K562 (cell line): Measurements from ENCODE around the gene TMC4. TPM values are rescaled to one million over a fixed set of nuclear protein-coding genes. Genes with fewer than 3 reads are reported as not detected.

ENCODE experiments used
- ATAC-seq: fragments of 200-7000 bp; cut with Tn5 transposase; 3 replicates; pipeline ENCODE4 v1.9.1; 2020; ENCODE audit warnings: moderate library complexity
- BruUV-seq: library from RNA; stranded (reverse); fragments of 400-500 nt; replicated peaks from 2 replicates; lab custom pipeline; 2021; lab: Mats Ljungman, UMichigan
- CTCF ChIA-PET: fragments of 300-600 bp; formaldehyde crosslinking; extraction: SDS; loops from one replicate; lab custom pipeline; 2021; ENCODE audit warnings: low intra/inter-chr PET ratio; lab: Yijun Ruan, JAX
- POLR2A ChIA-PET: fragments of 300-600, 350-650 bp; sonication (Branson Sonifier 250); formaldehyde crosslinking; extraction: SDS; loops from one replicate; lab custom pipeline; 2021; ENCODE audit warnings: antibody characterized with exemption, inconsistent platforms; lab: Yijun Ruan, JAX
- DNase-seq, 4 experiments: peaks; one replicate each; pipeline versions ENCODE4 v3.0.0 to v3.0.0-alpha.2; 2011 to 2018; ENCODE audit warnings: low spot score in 3 of 4, mixed read lengths in 3 of 4; ENCODE audit errors: extremely low read depth in 1 of 4
- FAIRE-seq: peaks from 2 replicates; lab custom pipeline; 2011; peaks lifted over from hg19 to GRCh38; lab: Jason Lieb, UNC
- H2AFZ ChIP-seq: 2 replicates; pipeline ENCODE4 v1.6.0; 2011; ENCODE audit warnings: low read depth, low read length, control low read depth, inconsistent platforms
- H3K27ac ChIP-seq: fragments of 200-600 bp; 3 replicates; pipeline ENCODE4 v1.8.0; 2011; ENCODE audit warnings: low read depth, mild to moderate bottlenecking, control low read depth, inconsistent platforms, low read length, moderate library complexity, mixed read lengths; ENCODE audit errors: extremely low read depth
- H3K27me3 ChIP-seq, 2 experiments: fragments of 300-600 bp in 1 of 2; 2 replicates in 1 of 2; 3 replicates in 1 of 2; pipeline versions ENCODE4 v1.6.0 to v1.8.0; 2011; ENCODE audit warnings: inconsistent platforms in 2 of 2, low read length in 2 of 2, mild to moderate bottlenecking in 1 of 2, mixed read lengths in 1 of 2, moderate library complexity in 1 of 2; ENCODE audit not compliant: control insufficient read depth in 2 of 2, insufficient read depth in 2 of 2
- H3K36me3 ChIP-seq: fragments of 300-600 bp; 3 replicates; pipeline ENCODE4 v1.8.0; 2011; ENCODE audit warnings: mild to moderate bottlenecking, low read length, inconsistent platforms; ENCODE audit not compliant: control insufficient read depth, insufficient read depth
- H3K4me1 ChIP-seq, 2 experiments: fragments of 200-600 bp in 1 of 2; replicated peaks in 1 of 2; 2 replicates in 1 of 2; 3 replicates in 1 of 2; pipeline versions ENCODE4 v1.5.1 to v1.8.0; 2011; ENCODE audit warnings: inconsistent platforms in 2 of 2, low read length in 2 of 2, mild to moderate bottlenecking in 1 of 2, mixed read lengths in 1 of 2, moderate library complexity in 1 of 2; ENCODE audit not compliant: control insufficient read depth in 2 of 2, insufficient read depth in 2 of 2
- H3K4me2 ChIP-seq: 2 replicates; pipeline ENCODE4 v1.6.1; 2011; ENCODE audit warnings: low read length, control low read depth, inconsistent platforms, mixed read lengths; ENCODE audit not compliant: insufficient read depth
- H3K4me3 ChIP-seq: fragments of 200-600 bp; sonication (generic), shearing (Covaris generic); 2 replicates; pipeline ENCODE4 v1.5.1; 2016; ENCODE audit warnings: control low read depth, inconsistent platforms
- H3K79me2 ChIP-seq: fragments of 200-600 bp; 3 replicates; pipeline ENCODE4 v1.8.0; 2011; ENCODE audit warnings: low read length, inconsistent platforms; ENCODE audit not compliant: control insufficient read depth, insufficient read depth
- H3K9ac ChIP-seq, 2 experiments: 2 replicates each; pipeline versions ENCODE4 v1.6.0 to v1.6.1; 2011; ENCODE audit warnings: low read depth in 2 of 2, low read length in 2 of 2, control low read depth in 1 of 2, inconsistent platforms in 1 of 2, mild to moderate bottlenecking in 1 of 2, mixed read lengths in 1 of 2; ENCODE audit not compliant: insufficient read depth in 1 of 2
- H3K9me1 ChIP-seq: one replicate; pipeline ENCODE4 v1.6.0; 2011; ENCODE audit warnings: inconsistent platforms, mild to moderate bottlenecking, low read length, moderate library complexity; ENCODE audit not compliant: control insufficient read depth, insufficient read depth
- H3K9me3 ChIP-seq: replicated peaks from 2 replicates; pipeline ENCODE4 v1.5.1; 2011; ENCODE audit warnings: low read depth, low read length, inconsistent platforms; ENCODE audit not compliant: control insufficient read depth, insufficient read depth
- H4K20me1 ChIP-seq: replicated peaks from 2 replicates; pipeline ENCODE4 v1.6.1; 2011; ENCODE audit warnings: low read length, inconsistent platforms, mixed read lengths; ENCODE audit not compliant: control insufficient read depth, insufficient read depth
- FOXJ3 ChIP-seq: sonication (generic); formaldehyde crosslinking; IDR thresholded peaks from 2 replicates; pipeline ENCODE4 v1.4.0; 2020; ENCODE audit warnings: mild to moderate bottlenecking, missing genetic modification reagents
- HDAC3 ChIP-seq: fragments of 450-650 bp; IDR thresholded peaks from 2 replicates; pipeline ENCODE4 v1.6.1; 2018; ENCODE audit warnings: borderline replicate concordance, mild to moderate bottlenecking, moderate library complexity; ENCODE audit not compliant: partially characterized antibody
- HNRNPUL1 ChIP-seq: fragments of 200-400 bp; formaldehyde crosslinking; IDR thresholded peaks from 2 replicates; pipeline ENCODE4 v1.6.1; 2017; ENCODE audit warnings: low read length
- MLLT1 ChIP-seq, 2 experiments: fragments of 450-650 bp; IDR thresholded peaks; 2 replicates each; pipeline ENCODE4 v1.6.1; 2016
- POLR2AphosphoS2 ChIP-seq: IDR thresholded peaks from 2 replicates; pipeline ENCODE4 v1.6.1; 2012; ENCODE audit warnings: low read length, improper control_type of control experiment
- POLR2G ChIP-seq: fragments of 200-400 bp; formaldehyde crosslinking; IDR thresholded peaks from 2 replicates; pipeline ENCODE4 v1.6.1; 2017; ENCODE audit warnings: low read depth, mild to moderate bottlenecking, antibody characterized with exemption, low read length, moderate library complexity
- RBFOX2 ChIP-seq: fragments of 200-400 bp; formaldehyde crosslinking; IDR thresholded peaks from 2 replicates; pipeline ENCODE4 v1.6.1; 2017; ENCODE audit warnings: low read depth, mild to moderate bottlenecking, low read length, moderate library complexity
- RCOR1 ChIP-seq, 2 experiments: IDR thresholded peaks; 2 replicates each; pipeline ENCODE4 v1.6.1; 2012; ENCODE audit warnings: low read depth in 2 of 2, low read length in 2 of 2, borderline replicate concordance in 1 of 2, improper control_type of control experiment in 1 of 2
- SRSF3 ChIP-seq: fragments of 200-400 bp; formaldehyde crosslinking; IDR thresholded peaks from 2 replicates; pipeline ENCODE4 v1.6.1; 2016; ENCODE audit warnings: mild to moderate bottlenecking, low read length, moderate library complexity; ENCODE audit not compliant: insufficient read depth
- WGBS: fragments of 100-300 bp; shearing (Covaris generic); methylation state at CpG from one replicate; pipeline ENCODE4 v1.1.6; 2016; ENCODE audit warnings: low coverage, mixed read lengths; ENCODE audit not compliant: insufficient coverage; ENCODE audit errors: missing lambda C conversion rate; 5-methylcytosine and 5-hydroxymethylcytosine counted together
- in situ Hi-C: fragments of 300-500 bp; cut with MboI; formaldehyde crosslinking; loops from 4 replicates; pipeline ENCODE4 v1.15.0; 2018; ENCODE audit warnings: inconsistent platforms, mixed read lengths
- intact Hi-C: fragments of 100-400 bp; cut with micrococcal nuclease; formaldehyde crosslinking; loops from 2 replicates; pipeline ENCODE4 v1.14.2; 2022
- polyA plus RNA-seq, 8 experiments: library from polyadenylated mRNA; depleted of rRNA in 4 of 8; stranded (reverse) in 5 of 8; unstranded in 3 of 8; fragments of >200 nt; fragmentation: Nextera tagmentation in 2 of 8; fragmentation: Illumina TruSeq in 1 of 8; extraction: Ambion mirVana in 2 of 8; extraction: Trizol in 1 of 8; gene quantifications; 2 replicates each; pipeline versions ENCODE4 v1.2.1 to v1.2.3, GENCODE V29; 2011 to 2014; ENCODE audit warnings: inconsistent platforms in 1 of 8, missing spikeins in 1 of 8
- total RNA-seq, 7 experiments: library from RNA; depleted of rRNA in 6 of 7; stranded (reverse); fragments of >200 nt in 6 of 7; fragmentation: Illumina TruSeq in 2 of 7; extraction: Trizol in 2 of 7; gene quantifications; 2 replicates each; pipeline versions ENCODE4 v1.2.1 to v1.2.3, GENCODE V29; 2011 to 2021; ENCODE audit warnings: low replicate concordance in 1 of 7
- TF ChIP-seq, protein P1 (sequence below): fragments of 150-350 bp; conservative IDR thresholded peaks from 2 replicates; pipeline ENCODE4 v1.6.1; 2014; ENCODE audit warnings: low read length

The TMC4 gene
- total and polyA plus RNA-seq, 9 of the 15 experiments (the other 6 are each of a cell fraction or from before 2014, with no cell fraction given) = 0.12 to 0.79 (median 0.36) TPM; not detected in 2

DNA sequence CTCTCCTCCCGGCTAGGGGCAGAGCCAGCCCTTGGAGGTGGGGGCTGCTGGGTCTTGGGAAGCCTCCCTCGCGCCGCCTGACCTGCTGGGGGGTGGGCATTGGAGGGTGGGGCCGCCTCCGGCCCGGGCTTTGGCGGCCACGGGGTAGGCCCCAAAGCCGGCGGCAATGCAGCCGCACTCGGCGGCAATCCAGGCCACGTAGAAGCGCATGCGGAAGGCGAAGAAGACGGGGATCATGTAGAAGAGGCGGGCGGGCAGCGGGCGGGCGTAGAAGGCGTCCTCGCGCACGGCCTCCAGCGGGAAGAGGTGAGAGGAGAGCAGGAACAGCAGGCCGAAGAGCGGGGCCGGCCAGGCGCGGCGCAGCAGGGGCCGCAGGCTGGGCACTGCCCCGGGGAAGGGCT, 7.7 kb upstream of the TMC4 start:
- intact Hi-C loops (no loop called here), in situ Hi-C loops (no loop called here)
- Histone ChIP-seq H3K36me3 (peaks cover 64% of the 10 kb centered on the region; the same call in 2 of the 3 replicates), H3K4me2 (no peak overlapping the region), H3K79me2 (peaks cover 4% of the 10 kb centered on the region; the same call in 1 of the 3 replicates), H3K9me3 (no peaks in the 10 kb centered on the region), H3K27me3 (no peaks in the 10 kb centered on the region), H2AFZ (no peak overlapping the region), H3K4me3 (no peak overlapping the region), H3K9me1 (peaks cover 3% of the 10 kb centered on the region), H3K4me1 (peaks cover 0 to 11% of the 10 kb centered on the region in 2 experiments; a peak in 2 of 5 replicates), H3K9ac (peak overlapping the region in 1 of 2 experiments; percentile 35; a peak in 1 of 4 replicates), H4K20me1 (no peaks in the 10 kb centered on the region; the same call in 1 of the 2 replicates), H3K27ac (no peak overlapping the region)
- peak in 1 of 4 experiments; percentile 4 for DNase-seq
- CTCF ChIA-PET = no interaction called here
- WGBS = 83% methylated on average over 4 of the region's 37 CpGs
- peak; percentile 33; the same call in 1 of the 2 replicates for TF ChIP-seq POLR2G
- peak; percentile 40; the same call in 1 of the 2 replicates for TF ChIP-seq RBFOX2
- no peak for TF ChIP-seq FOXJ3 (CRISPR knock-in tag)
- no TSS peak for BruUV-seq
- POLR2A ChIA-PET = interaction anchor here (0.9 to 1.7 kb wide), 3 partner anchors 9 to 28 kb away, joined by 3 to 10 read pairs (median 4); partner anchors contain the start of gene MBOAT7
- ATAC-seq = no peak
- no peak for FAIRE-seq

GRCh38 chr19:54179921-54180461, 7.0 kb upstream of the TMC4 start:
- Histone ChIP-seq H4K20me1 (no peaks in the 10 kb centered on the region; the same call in 1 of the 2 replicates), H3K27ac (no peak overlapping the region), H3K79me2 (no peaks in the 10 kb centered on the region), H3K4me2 (no peak overlapping the region), H3K36me3 (peaks cover 63% of the 10 kb centered on the region; the same call in 2 of the 3 replicates), H3K9ac (no peak overlapping the region), H3K4me3 (no peak overlapping the region), H3K4me1 (peaks cover 0 to 13% of the 10 kb centered on the region in 2 experiments; a peak in 2 of 5 replicates), H3K9me3 (no peaks in the 10 kb centered on the region), H3K9me1 (peaks cover 3% of the 10 kb centered on the region), H2AFZ (no peak overlapping the region), H3K27me3 (no peaks in the 10 kb centered on the region)
- BruUV-seq = no TSS peak
- FAIRE-seq = peak; percentile 37
- CTCF ChIA-PET = no interaction called here
- in situ Hi-C loops (no loop called here), intact Hi-C loops (no loop called here)
- ATAC-seq = peak; percentile 63
- POLR2A ChIA-PET = interaction anchor here (1.3 to 1.7 kb wide), 3 partner anchors 10 to 21 kb away, joined by 4 to 10 read pairs (median 8); partner anchors contain the start of genes MBOAT7 and RPS9
- peak in 2 of 4 experiments; percentile 19 to 25 for DNase-seq
- 85% methylated on average over 9 of the region's 10 CpGs for WGBS
- TF ChIP-seq HNRNPUL1 (no peak), MLLT1 (IDR thresholded peaks at IDR 0.05) (no peak), RCOR1 (IDR thresholded peaks at IDR 0.05; ENCODE audit: borderline replicate concordance in 1 of 2, low read depth in 2 of 2, low read length in 2 of 2) (peak in 1 of 2 experiments; percentile 54; a peak in 1 of 4 replicates), POLR2AphosphoS2 (no peak), SRSF3 (no peak), HDAC3 (no peak)
- TF ChIP-seq, protein P1, sequence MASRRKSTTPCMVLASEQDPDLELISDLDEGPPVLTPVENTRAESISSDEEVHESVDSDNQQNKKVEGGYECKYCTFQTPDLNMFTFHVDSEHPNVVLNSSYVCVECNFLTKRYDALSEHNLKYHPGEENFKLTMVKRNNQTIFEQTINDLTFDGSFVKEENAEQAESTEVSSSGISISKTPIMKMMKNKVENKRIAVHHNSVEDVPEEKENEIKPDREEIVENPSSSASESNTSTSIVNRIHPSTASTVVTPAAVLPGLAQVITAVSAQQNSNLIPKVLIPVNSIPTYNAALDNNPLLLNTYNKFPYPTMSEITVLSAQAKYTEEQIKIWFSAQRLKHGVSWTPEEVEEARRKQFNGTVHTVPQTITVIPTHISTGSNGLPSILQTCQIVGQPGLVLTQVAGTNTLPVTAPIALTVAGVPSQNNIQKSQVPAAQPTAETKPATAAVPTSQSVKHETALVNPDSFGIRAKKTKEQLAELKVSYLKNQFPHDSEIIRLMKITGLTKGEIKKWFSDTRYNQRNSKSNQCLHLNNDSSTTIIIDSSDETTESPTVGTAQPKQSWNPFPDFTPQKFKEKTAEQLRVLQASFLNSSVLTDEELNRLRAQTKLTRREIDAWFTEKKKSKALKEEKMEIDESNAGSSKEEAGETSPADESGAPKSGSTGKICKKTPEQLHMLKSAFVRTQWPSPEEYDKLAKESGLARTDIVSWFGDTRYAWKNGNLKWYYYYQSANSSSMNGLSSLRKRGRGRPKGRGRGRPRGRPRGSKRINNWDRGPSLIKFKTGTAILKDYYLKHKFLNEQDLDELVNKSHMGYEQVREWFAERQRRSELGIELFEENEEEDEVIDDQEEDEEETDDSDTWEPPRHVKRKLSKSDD = no peak
